ENCODE measurements around the gene NADSYN1.

Gene NADSYN1

GRCh38 chr11:71542382-71542781 lies 89.4 kb downstream of the NADSYN1 start:
- no peak overlapping the region for H3K4me3 ChIP-seq (ENCODE audit: low read depth, low read length)
- DNase-seq, result no peak

GRCh38 chr11:71542879-71543777 lies 90.1 kb downstream of the NADSYN1 start:
- Histone ChIP-seq H3K36me3 (no peaks in the 10 kb centered on the region), H3K4me1 (no peaks in the 10 kb centered on the region), H3K4me3 (ENCODE audit: low read depth, low read length) (no peak overlapping the region), H3K9me3 (no peaks in the 10 kb centered on the region), H3K27me3 (no peaks in the 10 kb centered on the region)
- TF ChIP-seq CTCF (IDR thresholded peaks at IDR 0.05; ENCODE audit: low read depth, low read length), result no peak
- peak; percentile 26 for DNase-seq

More at GRCh38 chr11:71542382-71542781, 89.4 kb downstream of the NADSYN1 start:
- no peak for TF ChIP-seq CTCF (IDR thresholded peaks at IDR 0.05; ENCODE audit: low read depth, low read length)
- Histone ChIP-seq H3K36me3 (no peaks in the 10 kb centered on the region), H3K4me1 (no peaks in the 10 kb centered on the region), H3K9me3 (no peaks in the 10 kb centered on the region), H3K27me3 (no peaks in the 10 kb centered on the region)

GRCh38 chr11:71543866-71544265 lies 90.9 kb downstream of the NADSYN1 start:
- H3K36me3 ChIP-seq, result no peaks in the 10 kb centered on the region
- H3K9me3 ChIP-seq, result no peaks in the 10 kb centered on the region
- TF ChIP-seq CTCF (IDR thresholded peaks at IDR 0.05; ENCODE audit: low read depth, low read length), result no peak
- no peaks in the 10 kb centered on the region for H3K4me1 ChIP-seq
- H3K4me3 ChIP-seq (ENCODE audit: low read depth, low read length), result no peak overlapping the region
- no peak for DNase-seq
- no peaks in the 10 kb centered on the region for H3K27me3 ChIP-seq

GRCh38 chr11:71544525-71545214 lies 91.7 kb downstream of the NADSYN1 start:
- no peaks in the 10 kb centered on the region for H3K9me3 ChIP-seq
- no peak for DNase-seq
- no peak for TF ChIP-seq CTCF (IDR thresholded peaks at IDR 0.05; ENCODE audit: low read depth, low read length)
- no peaks in the 10 kb centered on the region for H3K27me3 ChIP-seq
- H3K4me1 ChIP-seq, result no peaks in the 10 kb centered on the region
- no peaks in the 10 kb centered on the region for H3K36me3 ChIP-seq
- H3K4me3 ChIP-seq (ENCODE audit: low read depth, low read length), result no peak overlapping the region

GRCh38 chr11:71545405-71545966 lies 92.5 kb downstream of the NADSYN1 start:
- no peaks in the 10 kb centered on the region for H3K36me3 ChIP-seq
- no peak for TF ChIP-seq CTCF (IDR thresholded peaks at IDR 0.05; ENCODE audit: low read depth, low read length)
- peaks cover 2% of the 10 kb centered on the region; the same call in 1 of the 2 replicates for H3K27me3 ChIP-seq
- H3K9me3 ChIP-seq, result no peaks in the 10 kb centered on the region
- H3K4me3 ChIP-seq (ENCODE audit: low read depth, low read length), result no peak overlapping the region
- no peak for DNase-seq
- H3K4me1 ChIP-seq, result no peaks in the 10 kb centered on the region

Data from BE2C (cell line).